ENCODE measurements around the gene RAB34.
A peak's percentile ranks its signal among the peaks of the same experiment; 100 is the strongest.
"Not testable (repeated sequence)": the region's sequence is repeated elsewhere in the genome, so short reads cannot be mapped to it uniquely, and the experiment has no call there.

Gene RAB34

GRCh38 chr17:28745786-28746411 is 28.2 kb upstream of the RAB34 start:
- DNase-seq, result no peak

GRCh38 chr17:28744972-28745785 is 27.5 kb upstream of the RAB34 start:
- no peak for DNase-seq

- DNase-seq, result no peak
These were observed 26.7 kb upstream of the RAB34 start for GRCh38 chr17:28744104-28744971.

GRCh38 chr17:28743243-28744103 is 25.8 kb upstream of the RAB34 start, which contains the start of gene TRAF4:
Gene TRAF4 (plus strand): TSS chr17:28744011. CDS start chr17:28744113, 102 bp downstream.
- DNase-seq, result peak; percentile 51

GRCh38 chr17:28741358-28742349 is 24.0 kb upstream of the RAB34 start:
- DNase-seq, result no peak

- DNase-seq, result no peak
These were observed 23.0 kb upstream of the RAB34 start for GRCh38 chr17:28740406-28741357.

GRCh38 chr17:28738680-28739384 is 21.2 kb upstream of the RAB34 start:
- DNase-seq, result no peak

GRCh38 chr17:28737770-28738679 is 20.4 kb upstream of the RAB34 start:
- DNase-seq, result no peak

- no peak for DNase-seq
These were observed 19.6 kb upstream of the RAB34 start for GRCh38 chr17:28737316-28737715.

GRCh38 chr17:28735913-28736769 is 18.5 kb upstream of the RAB34 start:
- not testable (repeated sequence) for DNase-seq

GRCh38 chr17:28735242-28735722 is 17.6 kb upstream of the RAB34 start:
- DNase-seq, result no peak

- no peak for DNase-seq
These were observed 17.1 kb upstream of the RAB34 start for GRCh38 chr17:28734712-28735241.

GRCh38 chr17:28733346-28733745 is 15.7 kb upstream of the RAB34 start:
- no peak for DNase-seq

- no peak for DNase-seq
These were observed 12.3 kb upstream of the RAB34 start for GRCh38 chr17:28729950-28730330.

- DNase-seq, result peak; percentile 90
These were observed 10.9 kb upstream of the RAB34 start, which contains the start of gene NEK8 for GRCh38 chr17:28728364-28729200. Gene NEK8 (plus strand): TSS chr17:28728788. CDS start chr17:28728814, 26 bp downstream.

All from NK-92 treated with Interleukin-12 subunit alpha and Interleukin-12 subunit beta, amount 100 ng/mL, for 24 hours (cell line).